SK-N-MC (cell line): Measurements from ENCODE around the gene LSAMP.

Source experiments
- EZH2 ChIP-seq: fragments of 200-600 bp; sonication (generic); IDR thresholded peaks from one replicate; pipeline ENCODE4 v1.6.1; 2017; ENCODE audit warnings: antibody characterized with exemption
- FOXP2 ChIP-seq: optimal IDR thresholded peaks from 2 replicates; pipeline ENCODE3; 2011; ENCODE audit warnings: mild to moderate bottlenecking, moderate library complexity; ENCODE audit not compliant: insufficient read depth; ENCODE audit errors: extremely low read length, control extremely low read depth
- POLR2AphosphoS5 ChIP-seq: IDR thresholded peaks from 2 replicates; pipeline ENCODE4 v1.6.1; 2012; ENCODE audit warnings: mild to moderate bottlenecking, low read depth, low read length, borderline replicate concordance

DNA sequence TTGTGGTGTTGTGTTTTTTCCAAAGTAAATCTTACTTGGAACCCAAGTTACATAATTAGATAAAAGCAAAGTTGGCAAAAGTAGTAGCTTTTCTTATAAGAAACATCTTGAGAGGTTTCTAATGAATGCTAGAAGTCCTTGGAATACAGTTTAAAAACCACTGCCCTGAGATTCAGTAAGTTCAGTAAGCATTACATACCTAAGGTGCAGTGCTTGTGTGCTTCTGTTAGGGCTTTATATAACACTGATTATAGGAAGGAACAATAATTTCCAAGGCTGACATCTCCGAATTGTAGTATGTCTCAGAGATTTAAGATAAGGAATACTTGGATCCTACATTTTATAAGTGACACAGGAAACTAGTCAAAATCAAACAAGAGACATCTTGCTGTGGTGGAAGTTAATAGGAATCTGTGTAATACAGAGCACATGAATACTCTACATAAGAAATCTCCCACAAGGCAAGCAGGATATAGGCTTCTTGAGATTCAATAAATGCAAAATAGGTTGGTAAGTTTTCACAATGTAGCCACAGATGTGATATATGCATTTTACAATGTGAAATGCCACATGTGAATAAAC lies 268.2 kb downstream of the LSAMP start:
- TF ChIP-seq EZH2 (no peak), FOXP2 (no peak), POLR2AphosphoS5 (peak; percentile 52; the same call in 1 of the 2 replicates)
